Ishikawa (cell line): Measurements from ENCODE around the gene SMARCC1.

ENCODE experiments used
- CEBPB ChIP-seq: IDR thresholded peaks from 2 replicates; pipeline ENCODE4 v1.6.1; 2012
- CREB1 ChIP-seq: IDR thresholded peaks from 2 replicates; pipeline ENCODE4 v1.6.1; 2012; ENCODE audit warnings: low read depth
- EGR1 ChIP-seq: IDR thresholded peaks from 2 replicates; pipeline ENCODE4 v1.6.1; 2012
- EP300 ChIP-seq: IDR thresholded peaks from 2 replicates; pipeline ENCODE4 v1.6.1; 2012; ENCODE audit warnings: borderline replicate concordance
- FOXM1 ChIP-seq: IDR thresholded peaks from 2 replicates; pipeline ENCODE4 v1.6.1; 2012; ENCODE audit warnings: low read depth, borderline replicate concordance
- NFIC ChIP-seq: IDR thresholded peaks from 2 replicates; pipeline ENCODE4 v1.6.1; 2012
- RAD21 ChIP-seq: IDR thresholded peaks from 2 replicates; pipeline ENCODE4 v1.6.1; 2012; ENCODE audit warnings: low read depth
- REST ChIP-seq: IDR thresholded peaks from 2 replicates; pipeline ENCODE4 v1.6.1; 2012; ENCODE audit warnings: low read depth, mild to moderate bottlenecking
- TAF1 ChIP-seq: IDR thresholded peaks from 2 replicates; pipeline ENCODE4 v1.6.1; 2012; ENCODE audit warnings: low read depth, mild to moderate bottlenecking
- TCF12 ChIP-seq: IDR thresholded peaks from 2 replicates; pipeline ENCODE4 v1.6.1; 2012; ENCODE audit warnings: low read depth
- TEAD4 ChIP-seq: IDR thresholded peaks from 2 replicates; pipeline ENCODE4 v1.6.1; 2012
- YY1 ChIP-seq: IDR thresholded peaks from 2 replicates; pipeline ENCODE4 v1.6.1; 2012; ENCODE audit warnings: low read depth
- ZBTB7A ChIP-seq: IDR thresholded peaks from 2 replicates; pipeline ENCODE4 v1.6.1; 2012; ENCODE audit warnings: low read depth
- TF ChIP-seq, protein P1 (sequence below): IDR thresholded peaks from 2 replicates; pipeline ENCODE4 v1.6.1; 2012
- TF ChIP-seq, protein P2 (sequence below): IDR thresholded peaks from 2 replicates; pipeline ENCODE4 v1.6.1; 2012

The SMARCC1 gene

DNA sequence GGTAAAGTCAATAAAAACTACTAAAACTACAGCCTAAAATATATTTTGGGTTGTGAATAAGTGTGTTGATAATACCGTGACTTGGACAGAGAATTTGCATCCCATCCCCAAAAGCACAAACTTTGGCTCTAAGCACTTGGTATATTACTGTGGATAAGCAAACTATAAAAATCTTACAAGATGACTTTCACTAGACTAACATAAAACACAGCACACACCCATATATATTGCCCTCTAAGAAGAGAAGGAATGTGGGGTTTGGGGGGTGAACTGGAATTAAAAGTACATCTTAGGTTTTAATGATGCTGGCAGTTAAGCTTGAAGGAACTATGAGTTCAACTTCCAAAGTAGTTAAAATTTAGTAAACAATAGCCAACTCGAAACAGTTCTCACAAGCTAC lies 174.4 kb downstream of the SMARCC1 start:
- TF ChIP-seq EP300: no peak
- no peak for TF ChIP-seq ZBTB7A
- no peak for TF ChIP-seq CEBPB
- TF ChIP-seq NFIC: no peak
- TF ChIP-seq, protein P1, sequence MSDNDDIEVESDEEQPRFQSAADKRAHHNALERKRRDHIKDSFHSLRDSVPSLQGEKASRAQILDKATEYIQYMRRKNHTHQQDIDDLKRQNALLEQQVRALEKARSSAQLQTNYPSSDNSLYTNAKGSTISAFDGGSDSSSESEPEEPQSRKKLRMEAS: no peak
- TF ChIP-seq TAF1: no peak
- no peak for TF ChIP-seq FOXM1
- no peak for TF ChIP-seq REST
- no peak for TF ChIP-seq YY1
- no peak for TF ChIP-seq RAD21
- TF ChIP-seq CREB1: no peak

GRCh38 chr3:47606165-47606564 lies 175.5 kb downstream of the SMARCC1 start:
- TF ChIP-seq ZBTB7A: no peak
- no peak for TF ChIP-seq CREB1
- no peak for TF ChIP-seq CEBPB
- TF ChIP-seq, protein P2, sequence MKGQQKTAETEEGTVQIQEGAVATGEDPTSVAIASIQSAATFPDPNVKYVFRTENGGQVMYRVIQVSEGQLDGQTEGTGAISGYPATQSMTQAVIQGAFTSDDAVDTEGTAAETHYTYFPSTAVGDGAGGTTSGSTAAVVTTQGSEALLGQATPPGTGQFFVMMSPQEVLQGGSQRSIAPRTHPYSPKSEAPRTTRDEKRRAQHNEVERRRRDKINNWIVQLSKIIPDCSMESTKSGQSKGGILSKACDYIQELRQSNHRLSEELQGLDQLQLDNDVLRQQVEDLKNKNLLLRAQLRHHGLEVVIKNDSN: no peak
- TF ChIP-seq FOXM1: no peak
- no peak for TF ChIP-seq YY1
- TF ChIP-seq TCF12: no peak
- TF ChIP-seq EGR1: no peak
- TF ChIP-seq, protein P1: no peak
- no peak for TF ChIP-seq TEAD4
- TF ChIP-seq NFIC: no peak

DNA sequence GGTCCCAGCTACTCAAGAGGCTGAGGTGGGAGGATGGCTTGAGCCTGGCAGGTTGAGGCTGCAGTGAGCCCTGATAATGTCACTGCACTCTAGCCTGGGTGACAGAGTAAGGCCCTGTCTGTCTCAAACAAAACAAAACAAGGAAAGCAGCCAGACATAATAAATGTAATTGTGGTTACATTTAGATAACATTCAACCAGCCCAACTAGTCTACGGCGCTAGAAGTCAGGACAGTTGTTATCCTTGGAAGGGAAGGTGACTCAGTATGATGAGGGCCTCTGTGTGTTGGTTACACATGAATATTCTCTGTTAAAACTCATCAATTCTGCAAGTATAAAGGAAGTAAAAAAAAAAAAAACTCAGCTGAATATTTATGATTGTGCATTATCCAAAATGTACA lies 176.0 kb downstream of the SMARCC1 start:
- no peak for TF ChIP-seq CREB1
- TF ChIP-seq, protein P1: no peak
- TF ChIP-seq, protein P2: no peak
- TF ChIP-seq TCF12: no peak
- TF ChIP-seq EGR1: no peak
- TF ChIP-seq TAF1: no peak

GRCh38 chr3:47604145-47604544 lies 177.5 kb downstream of the SMARCC1 start:
- TF ChIP-seq, protein P2: no peak
- TF ChIP-seq TEAD4 (no peak), NFIC (no peak), FOXM1 (no peak)

DNA sequence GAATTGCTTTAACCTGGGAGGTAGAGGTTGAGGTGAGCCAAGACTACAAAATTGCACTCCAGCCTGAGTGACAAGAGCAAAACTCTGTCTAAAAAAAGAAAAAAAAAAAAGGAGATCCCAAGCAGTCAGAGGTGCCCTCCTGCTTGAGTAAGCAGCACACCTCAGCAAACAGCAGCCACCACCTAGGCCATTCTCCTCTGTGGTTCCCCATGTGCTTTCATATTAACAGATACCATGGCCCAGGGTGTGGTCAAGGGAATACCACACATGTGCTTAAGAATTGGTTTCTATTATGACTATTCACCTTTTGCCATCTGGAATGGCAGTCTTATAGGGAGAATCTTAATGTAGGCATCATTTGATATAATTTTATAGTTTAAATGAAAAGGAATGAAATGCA lies 178.4 kb downstream of the SMARCC1 start:
- TF ChIP-seq NFIC (no peak), TAF1 (no peak), TEAD4 (no peak), REST (no peak), EP300 (no peak), FOXM1 (no peak), RAD21 (no peak), CREB1 (no peak), YY1 (no peak)

GRCh38 chr3:47601281-47601680 lies 180.4 kb downstream of the SMARCC1 start:
- TF ChIP-seq EGR1 (no peak), TCF12 (no peak), NFIC (no peak), CEBPB (no peak), CREB1 (no peak), FOXM1 (no peak), EP300 (no peak), TAF1 (no peak), RAD21 (no peak)
- TF ChIP-seq, protein P2: no peak
- TF ChIP-seq, protein P1: no peak
